CD8-positive, alpha-beta memory T cell (primary cell): Measurements from ENCODE around the gene VGLL4. TPM values are rescaled to one million over a fixed set of nuclear protein-coding genes. Genes with fewer than 3 reads are reported as not detected.

Experiments used
- CTCF ChIA-PET: fragments of 350-600 bp; sonication (Branson Sonifier 250); formaldehyde crosslinking; loops from one replicate; lab custom pipeline; 2021; ENCODE audit warnings: antibody characterized with exemption; lab: Charles Lee
- POLR2A ChIA-PET: fragments of 350-600 bp; sonication (Branson Sonifier 250); formaldehyde crosslinking; loops from one replicate; lab custom pipeline; 2021; ENCODE audit warnings: antibody characterized with exemption; lab: Charles Lee
- DNase-seq, 5 donors: peaks; one replicate each; pipeline versions ENCODE4 v3.0.0 to v3.0.0-alpha.2; 2020 to 2022; ENCODE audit warnings: mixed read lengths in 1 of 5
- H3K27ac ChIP-seq: one replicate; pipeline ENCODE4 v1.7.0; 2013; ENCODE audit warnings: low read depth, mild to moderate bottlenecking, low read length, moderate library complexity
- H3K27me3 ChIP-seq: 2 replicates; pipeline ENCODE4 v1.7.0; 2013; ENCODE audit warnings: low read length, mild to moderate bottlenecking; ENCODE audit not compliant: insufficient read depth, poor library complexity, severe bottlenecking
- H3K36me3 ChIP-seq: 2 replicates; pipeline ENCODE4 v1.7.0; 2013; ENCODE audit warnings: mild to moderate bottlenecking, low read length, moderate library complexity; ENCODE audit not compliant: insufficient read depth
- H3K4me1 ChIP-seq: 2 replicates; pipeline ENCODE4 v1.7.0; 2013; ENCODE audit warnings: mild to moderate bottlenecking, low read length, moderate library complexity; ENCODE audit not compliant: insufficient read depth
- H3K4me3 ChIP-seq: 2 replicates; pipeline ENCODE4 v1.7.0; 2013; ENCODE audit warnings: mild to moderate bottlenecking, low read length
- H3K9me3 ChIP-seq: 2 replicates; pipeline ENCODE4 v1.7.0; 2013; ENCODE audit warnings: mild to moderate bottlenecking, low read length
- H3K27ac Mint-ChIP-seq, 8 donors: one replicate each; pipeline ENCODE4 v1.8.0; 2020 to 2021; ENCODE audit warnings: mixed read lengths in 8 of 8, mild to moderate bottlenecking in 6 of 8, inconsistent platforms in 3 of 8, moderate library complexity in 3 of 8
- H3K27me3 Mint-ChIP-seq, 2 donors: one replicate each; pipeline ENCODE4 v1.8.0; 2020 to 2021; ENCODE audit warnings: mixed read lengths in 2 of 2, mild to moderate bottlenecking in 1 of 2, moderate library complexity in 1 of 2
- H3K36me3 Mint-ChIP-seq, 3 donors: one replicate each; pipeline ENCODE4 v1.8.0; 2020 to 2021; ENCODE audit warnings: mixed read lengths in 3 of 3, inconsistent platforms in 1 of 3, mild to moderate bottlenecking in 1 of 3
- H3K4me1 Mint-ChIP-seq, 3 donors: one replicate each; pipeline ENCODE4 v1.8.0; 2020 to 2021; ENCODE audit warnings: mixed read lengths in 3 of 3, inconsistent platforms in 1 of 3, mild to moderate bottlenecking in 1 of 3
- H3K4me3 Mint-ChIP-seq, 7 donors: one replicate each; pipeline ENCODE4 v1.8.0; 2020 to 2021; ENCODE audit warnings: mixed read lengths in 7 of 7, mild to moderate bottlenecking in 6 of 7, moderate library complexity in 4 of 7, inconsistent platforms in 2 of 7
- H3K9me3 Mint-ChIP-seq, 5 donors: one replicate each; pipeline ENCODE4 v1.8.0; 2020 to 2022; ENCODE audit warnings: mixed read lengths in 5 of 5, mild to moderate bottlenecking in 3 of 5, moderate library complexity in 2 of 5, inconsistent platforms in 1 of 5
- polyA plus RNA-seq: library from polyadenylated mRNA; unstranded; fragments of 300-500 nt; fragmentation: Illumina TruSeq; gene quantifications from one replicate; pipeline ENCODE4 v1.2.3, GENCODE V29; 2021
- total RNA-seq, 2 experiments: library from RNA; stranded (reverse); gene quantifications; one replicate each; pipeline ENCODE4 v1.2.3, GENCODE V29; 2021

VGLL4 gene
- total and polyA plus RNA-seq, 3 experiments from 2014 or later: 29.9 to 40.5 (median 37.7) TPM

- Histone ChIP-seq H3K4me1 (no peaks in the 10 kb centered on the region), H3K9me3 (no peaks in the 10 kb centered on the region), H3K4me3 (no peak overlapping the region), H3K27me3 (no peaks in the 10 kb centered on the region), H3K36me3 (no peaks in the 10 kb centered on the region), H3K27ac (no peak overlapping the region)
- Mint-ChIP-seq H3K4me1 (peaks cover 0 to 13% (median 0%) of the 10 kb centered on the region in 3 donors), H3K27ac (peak overlapping the region in 3 of 8 donors; percentile 17 to 66 (median 26)), H3K4me3 (no peak overlapping the region), H3K36me3 (peaks cover 8 to 43% (median 10%) of the 10 kb centered on the region in 3 donors), H3K27me3 (no peaks in the 10 kb centered on the region), H3K9me3 (peaks cover 0 to 2% (median 0%) of the 10 kb centered on the region in 5 donors)
- DNase-seq: peak in 1 of 5 donors; percentile 30
- ChIA-PET CTCF (no interaction called here), POLR2A (no interaction called here)
Observed at GRCh38 chr3:11552289-11553264, 91.1 kb downstream of the VGLL4 start.

- no peak overlapping the region for H3K4me3 Mint-ChIP-seq
- Histone ChIP-seq H3K27ac (no peak overlapping the region), H3K36me3 (no peaks in the 10 kb centered on the region), H3K27me3 (no peaks in the 10 kb centered on the region), H3K4me1 (no peaks in the 10 kb centered on the region), H3K4me3 (no peak overlapping the region), H3K9me3 (no peaks in the 10 kb centered on the region)
- peaks cover 0 to 10% (median 0%) of the 10 kb centered on the region in 3 donors for H3K4me1 Mint-ChIP-seq
- H3K27me3 Mint-ChIP-seq: no peaks in the 10 kb centered on the region
- ChIA-PET CTCF (no interaction called here), POLR2A (no interaction called here)
- peaks cover 0 to 2% (median 0%) of the 10 kb centered on the region in 5 donors for H3K9me3 Mint-ChIP-seq
- no peak overlapping the region for H3K27ac Mint-ChIP-seq
- DNase-seq: peak in 1 of 5 donors; percentile 30
- peaks cover 2 to 29% (median 10%) of the 10 kb centered on the region in 3 donors for H3K36me3 Mint-ChIP-seq
Observed at GRCh38 chr3:11551036-11551435, 92.7 kb downstream of the VGLL4 start.

GRCh38 chr3:11549580-11550140 lies 94.1 kb downstream of the VGLL4 start:
- H3K4me3 ChIP-seq: no peak overlapping the region
- ChIA-PET CTCF (no interaction called here), POLR2A (no interaction called here)
- no peaks in the 10 kb centered on the region for H3K4me1 ChIP-seq
- Mint-ChIP-seq H3K27me3 (no peaks in the 10 kb centered on the region), H3K4me1 (peaks cover 0 to 10% (median 0%) of the 10 kb centered on the region in 3 donors), H3K27ac (peak overlapping the region in 1 of 8 donors; percentile 93), H3K4me3 (no peak overlapping the region), H3K36me3 (peaks cover 0 to 18% (median 10%) of the 10 kb centered on the region in 3 donors), H3K9me3 (peaks cover 0 to 2% (median 0%) of the 10 kb centered on the region in 5 donors)
- DNase-seq: peak in 1 of 5 donors; percentile 6
- no peak overlapping the region for H3K27ac ChIP-seq
- no peaks in the 10 kb centered on the region for H3K9me3 ChIP-seq
- no peaks in the 10 kb centered on the region for H3K36me3 ChIP-seq
- no peaks in the 10 kb centered on the region for H3K27me3 ChIP-seq

- Histone ChIP-seq H3K27ac (no peak overlapping the region), H3K36me3 (no peaks in the 10 kb centered on the region), H3K4me3 (no peak overlapping the region), H3K27me3 (no peaks in the 10 kb centered on the region), H3K4me1 (no peaks in the 10 kb centered on the region), H3K9me3 (no peaks in the 10 kb centered on the region)
- Mint-ChIP-seq H3K36me3 (peaks cover 0 to 11% (median 10%) of the 10 kb centered on the region in 3 donors), H3K27me3 (no peaks in the 10 kb centered on the region), H3K9me3 (peaks cover 0 to 2% (median 0%) of the 10 kb centered on the region in 5 donors), H3K4me3 (no peak overlapping the region), H3K4me1 (peaks cover 0 to 10% (median 0%) of the 10 kb centered on the region in 3 donors), H3K27ac (peak overlapping the region in 3 of 8 donors; percentile 23 to 78 (median 58))
- ChIA-PET POLR2A (no interaction called here), CTCF (no interaction called here)
- DNase-seq: no peak
Observed at GRCh38 chr3:11548721-11549131, 95.0 kb downstream of the VGLL4 start.

GRCh38 chr3:11547498-11547897 lies 96.2 kb downstream of the VGLL4 start:
- no peak overlapping the region for H3K4me3 Mint-ChIP-seq
- no peak for DNase-seq
- no peaks in the 10 kb centered on the region for H3K9me3 Mint-ChIP-seq
- ChIA-PET POLR2A (no interaction called here), CTCF (interaction anchor here (1.0 kb wide), 1 partner anchor 15 kb away, joined by 3 read pairs; no protein-coding TSS in a partner anchor)
- Histone ChIP-seq H3K27ac (no peak overlapping the region), H3K27me3 (no peaks in the 10 kb centered on the region), H3K4me3 (no peak overlapping the region), H3K9me3 (no peaks in the 10 kb centered on the region), H3K4me1 (no peaks in the 10 kb centered on the region), H3K36me3 (no peaks in the 10 kb centered on the region)
- H3K4me1 Mint-ChIP-seq: peaks cover 0 to 13% (median 0%) of the 10 kb centered on the region in 3 donors
- no peaks in the 10 kb centered on the region for H3K27me3 Mint-ChIP-seq
- no peak overlapping the region for H3K27ac Mint-ChIP-seq
- H3K36me3 Mint-ChIP-seq: peaks cover 0 to 7% (median 4%) of the 10 kb centered on the region in 3 donors

GRCh38 chr3:11546657-11547302 lies 96.9 kb downstream of the VGLL4 start:
- H3K27me3 Mint-ChIP-seq: no peaks in the 10 kb centered on the region
- ChIA-PET CTCF (no interaction called here), POLR2A (no interaction called here)

GRCh38 chr3:11545186-11545851 lies 98.4 kb downstream of the VGLL4 start:
- Mint-ChIP-seq H3K9me3 (no peaks in the 10 kb centered on the region), H3K27me3 (no peaks in the 10 kb centered on the region), H3K4me3 (no peak overlapping the region), H3K36me3 (no peaks in the 10 kb centered on the region), H3K27ac (peak overlapping the region in 1 of 8 donors; percentile 29), H3K4me1 (peaks cover 0 to 8% (median 0%) of the 10 kb centered on the region in 3 donors)
- H3K9me3 ChIP-seq: no peaks in the 10 kb centered on the region
- H3K36me3 ChIP-seq: no peaks in the 10 kb centered on the region
- DNase-seq: peak in 1 of 5 donors; percentile 32
- no peak overlapping the region for H3K4me3 ChIP-seq
- H3K27me3 ChIP-seq: no peaks in the 10 kb centered on the region
- H3K27ac ChIP-seq: no peak overlapping the region
- POLR2A ChIA-PET: no interaction called here
- CTCF ChIA-PET: no interaction called here
- H3K4me1 ChIP-seq: no peaks in the 10 kb centered on the region

More at GRCh38 chr3:11546657-11547302, 96.9 kb downstream of the VGLL4 start:
- Histone ChIP-seq H3K36me3 (no peaks in the 10 kb centered on the region), H3K4me1 (no peaks in the 10 kb centered on the region), H3K27ac (no peak overlapping the region), H3K27me3 (no peaks in the 10 kb centered on the region), H3K9me3 (no peaks in the 10 kb centered on the region), H3K4me3 (no peak overlapping the region)
- H3K9me3 Mint-ChIP-seq: no peaks in the 10 kb centered on the region
- no peak overlapping the region for H3K4me3 Mint-ChIP-seq
- DNase-seq: peak in 1 of 5 donors; percentile 18
- no peaks in the 10 kb centered on the region for H3K36me3 Mint-ChIP-seq
- peak overlapping the region in 3 of 8 donors; percentile 6 to 73 (median 60) for H3K27ac Mint-ChIP-seq
- peaks cover 0 to 13% (median 0%) of the 10 kb centered on the region in 3 donors for H3K4me1 Mint-ChIP-seq
